Bronchial epithelial cell (primary cell): Measurements from ENCODE around the gene PREX1. TPM values are rescaled to one million over a fixed set of nuclear protein-coding genes. Genes with fewer than 3 reads are reported as not detected.
"Not testable (repeated sequence)": the region's sequence is repeated elsewhere in the genome, so short reads cannot be mapped to it uniquely, and the experiment has no call there.

Experiments used
- DNase-seq: peaks from one replicate; pipeline ENCODE4 v3.0.0-alpha.2; 2010; ENCODE audit warnings: low read depth
- FAIRE-seq: peaks from 2 replicates; lab custom pipeline; 2011; peaks lifted over from hg19 to GRCh38; lab: Jason Lieb, UNC
- H3K27me3 ChIP-seq: 2 replicates; pipeline ENCODE4 v1.5.1; 2011; ENCODE audit warnings: low read length; ENCODE audit not compliant: control insufficient read depth, insufficient read depth
- H3K36me3 ChIP-seq: 2 replicates; pipeline ENCODE4 v1.5.1; 2011; ENCODE audit warnings: low read length; ENCODE audit not compliant: control insufficient read depth, insufficient read depth
- H3K4me3 ChIP-seq: 2 replicates; pipeline ENCODE4 v1.5.1; 2011; ENCODE audit warnings: mild to moderate bottlenecking, low read depth, low read length, control low read depth
- CTCF ChIP-seq: IDR thresholded peaks from 2 replicates; pipeline ENCODE4 v1.5.1; 2011; ENCODE audit warnings: mild to moderate bottlenecking, moderate library complexity, low read length, control low read depth, inconsistent platforms; ENCODE audit not compliant: insufficient read depth, severe bottlenecking
- total RNA-seq: library from RNA; depleted of rRNA; stranded (reverse); fragments of >200 nt; gene quantifications from 2 replicates; pipeline ENCODE4 v1.2.1, GENCODE V29; 2014

Gene PREX1
- total RNA-seq, 1 donor from 2014 or later, result under 0.01 TPM

- Histone ChIP-seq H3K4me3 (no peak overlapping the region), H3K36me3 (no peaks in the 10 kb centered on the region), H3K27me3 (no peaks in the 10 kb centered on the region)
- no peak for TF ChIP-seq CTCF
- no peak for DNase-seq
- FAIRE-seq, result no peak
Observed at GRCh38 chr20:48758206-48758820, 69.5 kb downstream of the PREX1 start.

- not testable (repeated sequence) for DNase-seq, FAIRE-seq, H3K4me3 ChIP-seq, H3K36me3 ChIP-seq, H3K27me3 ChIP-seq
Observed at GRCh38 chr20:48756774-48757173, 71.0 kb downstream of the PREX1 start.

GRCh38 chr20:48754292-48754691 lies 73.5 kb downstream of the PREX1 start:
- FAIRE-seq (no peak), DNase-seq (no peak)
- TF ChIP-seq CTCF, result no peak
- Histone ChIP-seq H3K27me3 (no peaks in the 10 kb centered on the region), H3K36me3 (no peaks in the 10 kb centered on the region), H3K4me3 (no peak overlapping the region)

GRCh38 chr20:48752963-48753362 lies 74.8 kb downstream of the PREX1 start:
- TF ChIP-seq CTCF, result no peak

GRCh38 chr20:48751871-48752270 lies 75.9 kb downstream of the PREX1 start:
- DNase-seq (no peak), FAIRE-seq (no peak)
- H3K4me3 ChIP-seq, result no peak overlapping the region
- no peak for TF ChIP-seq CTCF
- no peaks in the 10 kb centered on the region for H3K27me3 ChIP-seq
- no peaks in the 10 kb centered on the region for H3K36me3 ChIP-seq

More at GRCh38 chr20:48752963-48753362, 74.8 kb downstream of the PREX1 start:
- Histone ChIP-seq H3K4me3 (no peak overlapping the region), H3K27me3 (no peaks in the 10 kb centered on the region), H3K36me3 (no peaks in the 10 kb centered on the region)
- FAIRE-seq (no peak), DNase-seq (no peak)

- TF ChIP-seq CTCF, result no peak
- Histone ChIP-seq H3K4me3 (no peak overlapping the region), H3K36me3 (no peaks in the 10 kb centered on the region), H3K27me3 (no peaks in the 10 kb centered on the region)
- FAIRE-seq, result no peak
- no peak for DNase-seq
Observed at GRCh38 chr20:48750941-48751635, 76.7 kb downstream of the PREX1 start.
